Astrocyte of the spinal cord (primary cell): Measurements from ENCODE around the gene ADCY5.
A peak's percentile ranks its signal among the peaks of the same experiment; 100 is the strongest.

Source experiments
- DNase-seq: peaks from one replicate; pipeline ENCODE4 v3.0.0; 2011; ENCODE audit warnings: low read depth, low spot score
- H3K4me3 ChIP-seq: 2 replicates; pipeline ENCODE4 v1.5.1; 2011; ENCODE audit warnings: low read depth, mild to moderate bottlenecking, low read length, moderate library complexity
- in situ Hi-C: cut with HindIII; loops from 2 replicates; pipeline ENCODE4 v1.10.0; 2017; ENCODE audit warnings: low sequenced_read_pairs
- TF ChIP-seq, protein P1 (sequence below): IDR thresholded peaks from 2 replicates; pipeline ENCODE4 v1.5.1; 2012; ENCODE audit warnings: low read depth, mild to moderate bottlenecking, low read length, inconsistent platforms

The ADCY5 gene

DNA sequence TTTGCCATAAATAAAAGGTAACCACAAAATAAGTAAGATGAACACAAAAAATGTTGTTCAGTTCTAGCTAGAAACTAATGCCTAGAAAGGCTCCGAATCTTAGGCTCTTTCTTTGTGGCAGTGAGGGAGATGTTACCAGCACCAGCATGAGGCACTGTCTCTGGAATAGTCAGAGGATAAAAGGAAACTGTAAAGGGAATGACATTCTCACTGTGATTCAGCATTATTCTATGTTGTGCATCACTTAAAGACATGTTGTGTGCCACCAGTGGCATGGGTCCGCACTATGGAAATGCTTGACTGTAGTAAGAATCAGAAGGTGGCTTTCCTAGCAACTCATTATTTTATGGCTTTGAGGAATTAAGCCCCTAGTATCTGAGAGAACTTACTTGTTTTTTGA, 176.3 kb downstream of the ADCY5 start:
- TF ChIP-seq, protein P1, sequence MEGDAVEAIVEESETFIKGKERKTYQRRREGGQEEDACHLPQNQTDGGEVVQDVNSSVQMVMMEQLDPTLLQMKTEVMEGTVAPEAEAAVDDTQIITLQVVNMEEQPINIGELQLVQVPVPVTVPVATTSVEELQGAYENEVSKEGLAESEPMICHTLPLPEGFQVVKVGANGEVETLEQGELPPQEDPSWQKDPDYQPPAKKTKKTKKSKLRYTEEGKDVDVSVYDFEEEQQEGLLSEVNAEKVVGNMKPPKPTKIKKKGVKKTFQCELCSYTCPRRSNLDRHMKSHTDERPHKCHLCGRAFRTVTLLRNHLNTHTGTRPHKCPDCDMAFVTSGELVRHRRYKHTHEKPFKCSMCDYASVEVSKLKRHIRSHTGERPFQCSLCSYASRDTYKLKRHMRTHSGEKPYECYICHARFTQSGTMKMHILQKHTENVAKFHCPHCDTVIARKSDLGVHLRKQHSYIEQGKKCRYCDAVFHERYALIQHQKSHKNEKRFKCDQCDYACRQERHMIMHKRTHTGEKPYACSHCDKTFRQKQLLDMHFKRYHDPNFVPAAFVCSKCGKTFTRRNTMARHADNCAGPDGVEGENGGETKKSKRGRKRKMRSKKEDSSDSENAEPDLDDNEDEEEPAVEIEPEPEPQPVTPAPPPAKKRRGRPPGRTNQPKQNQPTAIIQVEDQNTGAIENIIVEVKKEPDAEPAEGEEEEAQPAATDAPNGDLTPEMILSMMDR: no peak
- DNase-seq: peak; percentile 12
- no peak overlapping the region for H3K4me3 ChIP-seq
- in situ Hi-C loops: no loop called here

DNA sequence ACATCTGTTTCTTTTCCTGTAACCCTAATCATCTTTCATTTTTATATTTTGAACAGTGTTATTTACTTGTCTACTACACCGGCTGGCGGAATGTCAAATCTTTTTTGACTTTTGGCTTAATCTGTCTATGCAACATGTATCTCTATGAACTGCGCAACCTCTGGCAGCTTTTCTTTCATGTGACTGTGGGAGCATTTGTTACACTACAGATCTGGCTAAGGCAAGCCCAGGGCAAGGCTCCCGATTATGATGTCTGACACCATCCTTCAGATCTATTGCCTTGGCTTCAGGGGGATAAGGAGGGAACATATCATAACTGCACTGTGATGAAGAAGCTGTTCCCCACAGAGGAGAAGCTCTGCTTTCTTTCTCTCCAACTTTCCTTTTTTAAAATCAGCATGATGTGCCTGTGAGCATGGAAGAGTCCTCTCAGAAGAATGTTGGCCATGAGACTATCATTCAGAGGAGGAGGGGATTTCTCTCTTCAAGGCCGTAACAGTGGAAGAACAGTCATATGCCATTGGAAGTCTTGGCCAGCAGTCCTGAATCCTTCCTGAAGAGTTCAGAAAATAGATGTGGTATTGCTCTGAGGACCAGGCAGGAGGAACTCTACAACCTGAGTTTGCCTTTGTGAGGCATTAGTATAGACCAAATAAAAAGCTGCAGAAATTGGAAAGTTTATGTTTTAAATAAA, 177.3 kb downstream of the ADCY5 start:
- no peak overlapping the region for H3K4me3 ChIP-seq
- TF ChIP-seq, protein P1: no peak
- in situ Hi-C loops: no loop called here
- DNase-seq: no peak

DNA sequence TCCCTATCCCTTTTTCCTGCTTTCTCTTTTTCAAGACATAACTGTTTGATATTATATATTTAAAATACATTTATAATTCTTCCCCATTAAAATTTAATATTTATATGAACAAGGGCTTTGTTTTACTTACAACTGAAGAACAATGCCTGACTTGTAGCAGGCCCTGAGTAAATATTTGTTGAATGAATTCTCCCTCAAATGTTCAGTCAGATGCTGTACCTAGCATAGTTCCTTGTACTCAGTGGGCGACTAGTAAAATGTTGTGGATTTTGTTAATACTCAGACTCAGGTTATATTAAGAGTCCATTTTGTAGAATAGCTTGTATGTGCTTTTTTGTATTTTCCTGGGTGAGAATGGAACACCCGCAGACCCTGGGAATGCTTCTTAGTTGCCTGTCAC, 178.1 kb downstream of the ADCY5 start:
- no peak for DNase-seq
- TF ChIP-seq, protein P1: no peak
- H3K4me3 ChIP-seq: no peak overlapping the region
- in situ Hi-C loops: no loop called here

DNA sequence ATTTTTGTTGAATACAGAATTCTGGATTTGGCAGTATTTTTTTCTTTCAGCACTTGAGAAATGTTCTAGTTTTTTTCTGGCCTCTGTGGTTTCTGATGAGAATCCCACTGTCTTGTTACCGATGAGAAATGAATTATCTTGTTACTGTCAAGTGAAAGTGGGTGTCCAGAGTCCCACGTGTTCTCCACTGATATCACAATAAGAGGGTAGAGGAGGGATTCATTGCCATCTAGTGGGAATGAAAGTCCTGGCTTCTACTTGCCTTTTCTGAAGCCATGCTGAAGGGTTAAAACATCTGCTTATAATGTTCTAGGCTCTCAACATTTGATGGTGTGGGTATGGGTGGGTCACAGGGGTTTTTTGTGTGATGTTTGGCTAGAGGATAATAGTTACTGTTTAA, 181.1 kb downstream of the ADCY5 start:
- H3K4me3 ChIP-seq: no peak overlapping the region
- TF ChIP-seq, protein P1: no peak
- in situ Hi-C loops: no loop called here
- no peak for DNase-seq

DNA sequence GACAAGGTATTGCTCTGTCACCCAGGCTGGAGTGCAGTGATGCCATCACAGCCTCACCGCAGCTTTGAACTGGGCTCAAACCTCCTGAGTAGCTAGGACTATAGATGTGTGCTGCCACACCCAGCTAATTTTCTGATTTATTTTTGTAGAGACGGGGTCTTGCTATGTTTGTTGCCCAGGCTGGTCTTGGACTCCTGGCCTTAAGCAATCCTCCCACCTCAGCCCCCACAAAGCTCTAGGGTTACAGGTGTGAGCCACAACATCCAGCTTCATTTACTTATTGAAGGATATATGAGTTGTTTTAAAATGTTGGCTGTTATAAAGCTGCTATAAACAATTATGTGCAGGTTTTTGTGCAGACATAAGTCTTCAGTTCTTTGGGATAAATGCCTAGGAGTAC, 184.9 kb downstream of the ADCY5 start:
- TF ChIP-seq, protein P1: no peak
- in situ Hi-C loops: no loop called here
- no peak for DNase-seq
- H3K4me3 ChIP-seq: no peak overlapping the region

DNA sequence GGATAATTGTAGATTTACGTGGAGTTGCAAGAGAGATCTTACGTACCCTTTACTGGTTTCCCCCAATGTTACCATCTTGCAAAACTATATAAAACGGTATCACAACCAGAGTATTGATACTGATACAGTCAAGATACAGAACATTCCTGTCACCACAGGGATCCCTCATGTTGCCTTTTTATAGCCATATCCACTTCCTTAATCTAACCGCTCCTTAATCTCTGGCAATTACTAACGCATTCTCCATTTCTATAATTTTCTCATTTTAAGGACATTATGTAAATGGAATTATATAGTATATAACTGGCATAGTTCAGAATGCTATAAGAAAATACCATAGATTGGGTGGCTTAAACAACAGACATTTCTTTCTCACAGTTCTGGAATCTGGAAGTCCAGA, 186.0 kb downstream of the ADCY5 start:
- no peak overlapping the region for H3K4me3 ChIP-seq
- no peak for DNase-seq
- TF ChIP-seq, protein P1: no peak
- in situ Hi-C loops: no loop called here
